Superior temporal gyrus (tissue), 1 donor: ENCODE measurements around the gene ATXN7L1.
"Not testable (repeated sequence)": the region's sequence is repeated elsewhere in the genome, so short reads cannot be mapped to it uniquely, and the experiment has no call there.

Experiments
- DNase-seq: peaks from one replicate; pipeline ENCODE4 v3.0.0-alpha.2; 2016; ENCODE audit errors: extremely low spot score

Gene ATXN7L1

DNA sequence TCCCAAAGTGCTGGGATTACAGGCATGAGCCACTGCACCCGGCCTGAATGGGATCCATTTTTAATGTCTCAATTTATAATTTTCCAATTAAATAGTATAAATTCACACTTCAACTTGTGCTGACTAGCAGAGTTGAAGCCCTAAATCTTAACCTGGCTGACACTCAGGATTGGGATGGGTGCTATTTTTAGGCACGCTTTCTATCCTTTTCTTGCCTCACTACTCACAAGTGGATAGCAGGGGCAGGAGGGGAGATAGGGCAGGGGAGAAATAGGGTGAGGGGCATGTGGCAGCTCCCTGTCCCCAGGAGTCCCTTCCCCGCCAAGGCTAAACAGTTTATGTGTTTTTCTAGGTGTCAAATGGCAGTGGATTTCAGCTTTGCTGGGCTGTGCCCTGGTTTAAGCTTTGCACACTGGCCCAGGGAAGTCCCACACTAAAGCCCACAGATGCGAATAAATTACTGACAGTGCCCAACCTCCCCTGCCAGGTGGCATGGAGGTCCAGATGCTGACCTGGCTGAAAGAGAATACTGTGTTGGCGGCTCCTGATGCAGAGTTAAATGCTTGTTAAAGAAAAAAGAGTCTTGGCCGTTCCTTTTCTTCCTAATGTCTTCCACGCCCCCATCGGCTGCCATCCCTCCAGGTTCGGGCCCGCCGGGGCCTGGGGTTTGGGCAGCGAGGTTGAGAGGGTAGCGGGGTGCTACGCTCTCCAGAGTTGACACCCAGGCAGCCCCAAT, 259.0 kb downstream of the ATXN7L1 start:
- no peak for DNase-seq

DNA sequence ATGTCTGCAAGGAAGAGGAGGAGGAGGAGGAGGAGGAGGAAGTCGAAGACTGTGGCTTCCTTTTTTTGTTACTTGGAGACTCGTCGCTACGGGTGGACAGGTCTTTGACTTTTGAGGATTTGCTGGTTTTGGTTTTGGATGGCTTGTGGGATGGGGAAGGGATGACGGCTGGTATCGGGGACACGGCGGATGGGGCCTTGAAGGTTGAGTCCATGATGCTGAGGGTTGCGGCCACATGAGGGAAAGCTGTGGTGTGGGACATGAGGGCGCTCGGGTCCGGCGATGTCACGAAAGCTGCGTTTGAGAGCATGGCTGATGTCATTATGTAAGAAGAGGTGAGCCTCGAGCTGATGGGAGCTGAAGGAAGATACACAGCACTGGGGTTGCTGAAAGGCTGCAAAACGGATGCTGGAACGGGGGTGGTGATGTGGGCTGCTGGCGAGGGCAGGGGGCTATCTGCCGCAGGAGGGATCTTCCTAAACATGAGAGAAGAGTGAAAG, 262.0 kb downstream of the ATXN7L1 start:
- no peak for DNase-seq

DNA sequence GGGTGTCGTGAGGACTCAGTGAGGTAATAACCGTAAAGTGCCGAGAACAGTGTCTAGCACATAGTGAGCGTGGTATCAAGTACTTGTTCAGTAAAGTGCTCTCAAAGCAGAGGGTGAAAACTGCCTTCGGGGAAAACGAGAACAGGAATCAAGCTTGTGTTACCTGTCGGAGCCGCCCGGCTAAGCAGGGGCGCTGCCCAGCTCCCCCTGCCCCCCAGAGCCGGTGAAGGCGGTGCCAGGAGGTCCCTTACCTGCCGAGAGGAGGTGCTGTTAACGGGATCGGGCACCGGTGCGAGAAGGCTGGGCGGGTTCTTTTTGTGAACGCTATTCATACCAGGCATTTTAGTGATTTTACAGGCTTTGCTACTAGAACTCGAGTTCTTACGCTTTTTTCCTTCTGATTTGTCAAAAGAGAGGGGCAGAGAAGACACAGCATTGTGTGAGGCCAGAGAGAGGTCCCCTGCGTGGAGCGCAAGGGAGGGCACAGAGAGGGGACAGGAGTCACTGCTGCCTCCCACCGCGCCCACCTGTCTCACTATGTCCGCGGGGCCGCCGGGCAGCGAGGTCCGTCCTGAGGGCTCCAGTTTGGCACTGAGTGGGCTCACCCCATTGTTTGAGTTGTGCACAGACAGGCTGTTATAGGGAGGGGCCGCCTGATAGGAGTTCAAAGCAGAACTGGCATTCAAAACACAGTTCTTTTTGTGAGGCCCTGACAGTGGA, 262.6 kb downstream of the ATXN7L1 start:
- no peak for DNase-seq

- no peak for DNase-seq
These were observed 263.6 kb downstream of the ATXN7L1 start for GRCh38 chr7:105612806-105613205.

- no peak for DNase-seq
These were observed 264.3 kb downstream of the ATXN7L1 start for GRCh38 chr7:105611856-105612775.

DNA sequence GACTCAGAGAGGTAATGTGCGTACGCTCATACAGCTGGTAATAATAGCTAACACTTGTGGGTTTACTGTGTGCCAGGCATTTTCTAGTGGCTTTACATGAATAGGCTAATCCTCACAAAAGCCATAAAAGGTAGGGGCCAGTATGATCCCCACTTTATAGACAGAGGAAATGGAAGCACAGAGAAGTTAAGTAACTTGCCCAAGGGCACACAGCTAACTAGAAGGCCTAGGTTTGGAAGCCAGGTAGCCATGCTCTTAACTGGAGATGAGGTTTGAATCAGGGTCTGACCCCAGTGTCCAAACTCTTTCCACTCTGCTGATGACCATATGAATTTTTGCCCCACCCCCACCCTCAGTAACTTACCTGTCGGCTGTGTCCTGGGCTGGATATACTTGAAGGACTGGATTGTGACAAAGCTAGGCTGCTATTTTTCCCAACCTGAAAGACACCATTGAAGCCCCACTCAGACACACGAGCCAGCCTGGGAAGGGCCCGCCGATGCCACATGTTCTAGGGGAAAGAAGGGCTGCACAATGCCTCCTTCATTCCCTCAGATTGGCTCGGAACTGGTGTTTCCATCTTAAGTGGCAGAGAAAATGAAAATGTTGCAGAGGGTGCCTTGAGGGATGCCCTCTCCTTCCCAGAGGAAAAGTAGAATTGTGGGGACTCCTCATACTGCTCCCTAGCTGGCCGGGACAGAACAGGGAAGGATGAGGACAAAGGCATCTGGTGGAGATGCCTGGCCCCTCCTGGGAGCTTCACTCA, 266.1 kb downstream of the ATXN7L1 start:
- DNase-seq, result no peak

GRCh38 chr7:105602325-105603305, 273.8 kb downstream of the ATXN7L1 start:
- DNase-seq, result no peak

DNA sequence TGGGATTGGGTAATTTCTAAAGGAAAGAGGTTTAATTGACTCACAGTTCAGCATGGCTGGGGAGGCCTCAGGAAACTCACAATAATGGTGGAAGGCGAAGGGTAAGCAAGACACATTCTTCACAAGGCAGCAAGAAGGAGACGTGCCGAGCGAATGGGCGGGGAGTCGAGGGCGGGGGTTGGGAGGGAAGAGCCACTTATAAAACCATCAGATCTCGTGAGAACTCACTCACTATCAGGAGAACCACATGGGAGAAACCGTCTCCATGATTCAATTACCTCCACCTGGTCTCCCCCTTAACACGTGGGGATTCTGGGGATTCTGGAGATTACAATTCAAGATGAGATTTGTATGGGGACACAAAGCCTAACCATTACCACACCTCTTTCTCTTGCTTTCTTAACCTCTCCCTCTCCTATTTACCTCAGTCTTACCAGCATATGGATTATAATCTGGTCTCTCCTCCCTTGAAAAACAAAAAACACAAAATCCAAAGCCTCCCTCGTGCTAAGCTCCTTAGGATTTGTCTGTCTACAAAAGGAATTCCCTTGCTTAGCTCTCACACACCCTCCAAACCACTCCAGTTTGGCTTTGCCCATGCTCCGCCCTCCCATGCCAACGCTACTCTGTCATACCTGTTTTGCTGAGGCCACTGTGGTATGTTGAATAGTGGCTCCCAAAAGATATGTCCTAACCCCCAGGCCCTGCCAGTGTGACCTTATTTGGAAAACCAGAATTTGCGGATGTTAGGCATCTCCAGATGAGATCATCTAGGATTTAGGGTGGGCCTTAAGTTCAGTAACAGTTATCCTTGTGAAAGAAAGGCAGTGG, 275.5 kb downstream of the ATXN7L1 start:
- DNase-seq, result no peak

DNA sequence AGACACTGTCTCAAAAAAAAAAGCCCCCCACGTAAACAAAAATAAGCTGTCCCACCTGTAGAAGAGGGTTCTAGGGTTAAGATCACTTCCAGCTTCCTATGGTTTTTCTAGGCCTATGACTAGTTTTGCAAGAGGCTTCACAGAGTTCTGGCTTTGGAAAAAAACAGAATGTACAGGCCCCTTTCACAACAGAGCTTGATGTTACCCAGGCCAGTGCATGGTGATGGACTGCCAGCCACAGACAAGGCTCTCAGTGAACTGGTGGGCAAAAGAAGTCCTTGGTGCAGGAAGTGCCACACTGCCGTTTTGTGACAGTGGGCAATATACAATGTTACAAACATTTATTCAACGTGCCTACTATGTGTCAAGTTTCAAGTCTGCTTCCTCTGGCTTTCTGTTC, 276.8 kb downstream of the ATXN7L1 start:
- DNase-seq, result no peak

- DNase-seq, result not testable (repeated sequence)
These were observed 277.3 kb downstream of the ATXN7L1 start for GRCh38 chr7:105599080-105599479.

GRCh38 chr7:105596866-105597265, 279.5 kb downstream of the ATXN7L1 start:
- DNase-seq, result no peak

- DNase-seq, result no peak
These were observed 282.4 kb downstream of the ATXN7L1 start for GRCh38 chr7:105594034-105594433.

GRCh38 chr7:105591522-105591921, 284.9 kb downstream of the ATXN7L1 start:
- DNase-seq, result no peak

DNA sequence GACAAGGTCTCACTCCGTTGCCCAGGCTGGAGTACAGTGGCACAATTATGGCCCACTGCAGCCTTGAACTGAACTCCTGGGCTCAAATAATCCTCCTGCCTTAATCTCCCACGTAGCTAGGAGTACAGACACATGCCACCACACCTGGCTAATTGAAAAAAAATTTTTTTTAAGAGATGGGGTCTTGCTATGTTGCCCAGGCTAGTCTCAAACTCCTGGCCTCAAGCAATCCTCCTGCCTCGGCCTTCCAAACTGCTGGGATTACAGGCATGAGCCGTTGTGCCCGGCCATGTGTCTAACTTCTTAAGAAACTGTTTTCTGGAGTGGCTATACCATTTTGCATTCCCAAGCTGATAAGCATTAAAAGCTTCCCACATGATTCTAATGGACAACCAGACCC, 285.6 kb downstream of the ATXN7L1 start:
- DNase-seq, result no peak

DNA sequence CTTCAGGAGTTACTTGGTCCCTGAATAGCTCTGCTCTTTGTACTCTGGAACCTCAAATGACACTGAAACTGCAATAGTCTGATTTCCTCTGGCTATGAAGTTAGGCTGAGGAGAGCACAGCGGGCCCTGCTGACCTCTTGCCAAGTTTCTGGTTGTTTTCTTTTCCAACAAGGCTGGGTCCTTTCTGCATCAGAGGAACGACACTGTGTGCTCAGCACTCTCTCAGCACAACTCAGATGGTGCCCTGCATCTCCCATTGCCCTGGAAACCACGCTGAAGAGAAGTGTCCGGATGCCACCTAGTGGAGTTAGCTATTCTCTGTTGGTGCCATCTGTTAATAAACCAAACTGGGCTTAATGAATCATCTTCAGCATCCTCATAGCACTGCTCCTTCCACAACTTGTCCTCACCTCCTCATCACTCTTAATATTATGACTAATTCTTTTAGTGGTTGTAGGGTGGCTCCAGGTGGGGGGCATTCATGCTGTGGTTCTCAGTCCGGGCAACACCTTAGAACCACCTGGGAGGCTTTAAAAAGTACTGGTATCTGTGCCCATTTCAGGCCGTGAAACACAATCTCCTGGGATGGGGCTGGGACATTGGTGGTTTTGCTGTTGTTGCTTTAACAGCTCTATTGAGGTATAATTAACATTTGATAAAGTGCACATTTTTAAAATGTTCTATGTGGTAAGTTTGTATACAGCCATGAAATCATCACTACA, 286.9 kb downstream of the ATXN7L1 start:
- peak; percentile 93 for DNase-seq

DNA sequence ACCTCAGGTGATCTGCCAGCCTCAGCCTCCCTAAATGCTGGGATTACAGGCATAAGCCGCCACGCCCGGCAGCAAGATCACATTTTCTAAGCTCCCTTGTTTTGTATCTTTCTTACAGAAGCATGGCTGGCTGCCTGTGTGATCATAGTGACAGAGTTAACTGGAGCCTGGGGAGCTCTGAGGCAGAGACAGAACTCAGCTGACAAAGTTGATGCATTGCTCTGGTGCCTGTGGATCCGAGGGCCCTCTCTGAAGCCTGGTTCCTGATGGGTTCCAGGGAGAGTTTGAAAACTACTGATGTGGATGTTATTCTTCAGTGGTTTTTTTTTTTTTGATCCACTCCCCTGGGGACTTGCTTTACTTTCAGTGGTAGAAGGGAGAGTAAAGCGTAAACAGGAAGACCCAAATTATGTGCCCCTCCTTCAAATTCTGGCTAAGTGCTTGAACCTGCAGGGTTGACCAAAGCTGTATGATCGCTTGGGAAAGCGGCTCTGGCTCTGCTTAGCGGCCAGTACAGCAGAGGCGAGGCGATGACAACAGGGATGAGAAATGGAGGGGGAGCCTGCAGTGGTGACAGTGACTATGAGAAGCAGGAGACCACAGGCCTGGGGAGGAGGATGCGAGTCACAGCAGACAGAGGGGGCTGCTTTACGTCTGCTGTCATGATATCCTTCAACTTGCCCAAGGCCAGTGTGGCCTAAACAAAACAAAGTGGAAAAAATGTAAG, 288.3 kb downstream of the ATXN7L1 start:
- DNase-seq, result no peak

DNA sequence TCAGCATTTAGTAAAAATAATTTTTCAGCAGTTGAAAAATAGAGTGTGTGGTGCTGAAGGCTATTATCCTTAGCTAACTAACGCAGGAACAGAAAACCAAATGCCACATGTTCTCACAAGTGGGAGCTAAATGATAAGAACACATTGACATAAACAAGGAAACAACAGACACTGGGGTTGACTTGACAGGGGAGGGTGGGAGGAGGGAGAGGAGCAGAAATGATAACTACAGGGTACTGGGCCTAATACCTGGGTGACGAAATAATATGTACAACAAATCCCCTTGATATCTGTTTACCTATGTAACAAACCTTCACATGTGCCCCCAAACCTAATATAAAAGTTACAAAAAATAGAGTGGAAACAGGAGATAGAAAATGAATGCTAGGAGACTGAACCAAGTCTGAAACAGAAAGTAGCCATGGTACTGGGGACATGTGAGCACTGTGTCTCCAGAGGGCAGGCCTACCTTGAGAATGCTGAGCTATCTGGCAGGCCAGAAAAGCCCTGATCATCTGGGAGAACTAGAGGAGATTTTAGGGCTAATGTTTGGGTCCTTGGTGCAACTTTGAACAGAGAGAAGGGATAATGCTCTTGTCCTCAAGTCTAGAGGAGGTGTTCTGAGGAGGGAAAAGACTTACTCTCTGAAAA, 290.4 kb downstream of the ATXN7L1 start:
- no peak for DNase-seq
